Smooth muscle cell (in vitro differentiated cells): ENCODE data around the gene TOR4A. TPM values are rescaled to one million over a fixed set of nuclear protein-coding genes. Genes with fewer than 3 reads are reported as not detected.

ENCODE experiments used
- DNase-seq: peaks from one replicate; lab custom pipeline; 2025; ENCODE audit not compliant: unreplicated experiment; lab: John Stamatoyannopoulos, UW
- H2AFZ ChIP-seq: fragments of 200-600 bp; sonication (generic); 2 replicates; pipeline ENCODE4 v1.6.0; 2016; ENCODE audit warnings: antibody characterized with exemption, low read depth, mild to moderate bottlenecking
- H3F3A ChIP-seq: fragments of 200-600 bp; sonication (generic); 2 replicates; pipeline ENCODE4 v1.6.0; 2017; ENCODE audit warnings: antibody characterized with exemption, low read depth
- H3K27ac ChIP-seq: fragments of 200-600 bp; sonication (generic); 2 replicates; pipeline ENCODE4 v1.5.1; 2016; ENCODE audit warnings: low read depth, mild to moderate bottlenecking
- H3K27me3 ChIP-seq: fragments of 200-600 bp; sonication (generic); 2 replicates; pipeline ENCODE4 v1.6.1; 2016; ENCODE audit warnings: low read depth, mild to moderate bottlenecking
- H3K36me3 ChIP-seq: fragments of 200-600 bp; sonication (generic); 2 replicates; pipeline ENCODE4 v1.5.1; 2016; ENCODE audit warnings: low read depth
- H3K4me1 ChIP-seq: fragments of 200-600 bp; sonication (generic); 2 replicates; pipeline ENCODE4 v1.5.1; 2016; ENCODE audit warnings: low read depth
- H3K4me2 ChIP-seq: fragments of 200-600 bp; sonication (generic); 2 replicates; pipeline ENCODE4 v1.6.0; 2016; ENCODE audit warnings: mild to moderate bottlenecking
- H3K4me3 ChIP-seq: fragments of 200-600 bp; sonication (generic); 2 replicates; pipeline ENCODE4 v1.5.1; 2016; ENCODE audit warnings: mild to moderate bottlenecking
- H3K79me2 ChIP-seq: fragments of 200-600 bp; sonication (generic); 2 replicates; pipeline ENCODE4 v1.6.0; 2016; ENCODE audit warnings: low read depth, mild to moderate bottlenecking
- H3K9ac ChIP-seq: fragments of 200-600 bp; sonication (generic); 2 replicates; pipeline ENCODE4 v1.6.0; 2016; ENCODE audit warnings: low read depth
- H3K9me3 ChIP-seq: fragments of 200-600 bp; sonication (generic); replicated peaks from 2 replicates; pipeline ENCODE4 v1.5.1; 2016; ENCODE audit warnings: low read depth
- H4K20me1 ChIP-seq: fragments of 200-600 bp; sonication (generic); 2 replicates; pipeline ENCODE4 v1.6.0; 2016; ENCODE audit warnings: low read depth
- WGBS: methylation state at CpG from one replicate; pipeline ENCODE4 v1.1.7; 2016; ENCODE audit warnings: low lambda C conversion rate; 5-methylcytosine and 5-hydroxymethylcytosine counted together
- polyA plus RNA-seq: library from polyadenylated mRNA; unstranded; fragments of >200 nt; fragmentation: Nextera tagmentation; extraction: Ambion mirVana; gene quantifications from 2 replicates; pipeline ENCODE4 v1.2.1, GENCODE V29; 2016
- total RNA-seq: library from RNA; depleted of rRNA; stranded (reverse); fragments of >200 nt; gene quantifications from 2 replicates; pipeline ENCODE4 v1.2.3, GENCODE V29; 2014
- TF ChIP-seq, protein P1 (sequence below): fragments of 200-600 bp; sonication (generic); IDR thresholded peaks from 2 replicates; pipeline ENCODE4 v1.5.1; 2017; ENCODE audit warnings: borderline replicate concordance, mild to moderate bottlenecking, antibody characterized with exemption; ENCODE audit not compliant: insufficient read depth, poor library complexity, severe bottlenecking

TOR4A gene
- total and polyA plus RNA-seq, 2 experiments from 2014 or later: 5.5 to 6.3 TPM

GRCh38 chr9:137331929-137332328 lies 54.4 kb downstream of the TOR4A start:
- TF ChIP-seq, protein P1, sequence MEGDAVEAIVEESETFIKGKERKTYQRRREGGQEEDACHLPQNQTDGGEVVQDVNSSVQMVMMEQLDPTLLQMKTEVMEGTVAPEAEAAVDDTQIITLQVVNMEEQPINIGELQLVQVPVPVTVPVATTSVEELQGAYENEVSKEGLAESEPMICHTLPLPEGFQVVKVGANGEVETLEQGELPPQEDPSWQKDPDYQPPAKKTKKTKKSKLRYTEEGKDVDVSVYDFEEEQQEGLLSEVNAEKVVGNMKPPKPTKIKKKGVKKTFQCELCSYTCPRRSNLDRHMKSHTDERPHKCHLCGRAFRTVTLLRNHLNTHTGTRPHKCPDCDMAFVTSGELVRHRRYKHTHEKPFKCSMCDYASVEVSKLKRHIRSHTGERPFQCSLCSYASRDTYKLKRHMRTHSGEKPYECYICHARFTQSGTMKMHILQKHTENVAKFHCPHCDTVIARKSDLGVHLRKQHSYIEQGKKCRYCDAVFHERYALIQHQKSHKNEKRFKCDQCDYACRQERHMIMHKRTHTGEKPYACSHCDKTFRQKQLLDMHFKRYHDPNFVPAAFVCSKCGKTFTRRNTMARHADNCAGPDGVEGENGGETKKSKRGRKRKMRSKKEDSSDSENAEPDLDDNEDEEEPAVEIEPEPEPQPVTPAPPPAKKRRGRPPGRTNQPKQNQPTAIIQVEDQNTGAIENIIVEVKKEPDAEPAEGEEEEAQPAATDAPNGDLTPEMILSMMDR: no peak

More at GRCh38 chr9:137331929-137332328, 54.4 kb downstream of the TOR4A start:
- no peak overlapping the region for H3K9ac ChIP-seq
- no peak overlapping the region for H2AFZ ChIP-seq
- no peaks in the 10 kb centered on the region for H3K27me3 ChIP-seq
- no peaks in the 10 kb centered on the region for H3F3A ChIP-seq
- no peaks in the 10 kb centered on the region for H3K36me3 ChIP-seq
- no peaks in the 10 kb centered on the region for H3K4me1 ChIP-seq
- H3K27ac ChIP-seq: no peak overlapping the region
- no peaks in the 10 kb centered on the region for H4K20me1 ChIP-seq
- H3K4me3 ChIP-seq: no peak overlapping the region
- no peak overlapping the region for H3K4me2 ChIP-seq
- 96% methylated on average over 9 of the region's 9 CpGs for WGBS
- no peak for DNase-seq
- H3K79me2 ChIP-seq: no peaks in the 10 kb centered on the region
- H3K9me3 ChIP-seq: no peaks in the 10 kb centered on the region

Other genes with a start within 250 kb of the TOR4A start
- gene ABCA2, start 249.5 kb upstream of the TOR4A start, total RNA-seq: 15.9 and 23.0 TPM in 2 replicates
- 26.2 and 29.0 TPM in 2 replicates for gene ABCA2, start 249.5 kb upstream of the TOR4A start, polyA plus RNA-seq
- not detected in 2 replicates for gene FUT7, start 245.6 kb upstream of the TOR4A start, total RNA-seq
- gene FUT7, start 245.6 kb upstream of the TOR4A start, polyA plus RNA-seq: 0.51 TPM in 1 of 2 replicates, not detected in the other
- gene NPDC1, start 231.5 kb upstream of the TOR4A start, total RNA-seq: 5.9 and 9.9 TPM in 2 replicates
- 19.3 and 38.8 TPM in 2 replicates for gene NPDC1, start 231.5 kb upstream of the TOR4A start, polyA plus RNA-seq
- not detected in 2 replicates for gene ENTPD2, start 223.7 kb upstream of the TOR4A start, total RNA-seq
- 0.30 and 0.78 TPM in 2 replicates for gene ENTPD2, start 223.7 kb upstream of the TOR4A start, polyA plus RNA-seq
- 1.9 and 2.1 TPM in 2 replicates for gene SAPCD2, start 207.2 kb upstream of the TOR4A start, total RNA-seq
- gene SAPCD2, start 207.2 kb upstream of the TOR4A start, polyA plus RNA-seq: 3.9 and 5.0 TPM in 2 replicates
- 5.8 and 7.2 TPM in 2 replicates for gene UAP1L1, start 200.2 kb upstream of the TOR4A start, total RNA-seq
- 22.5 and 23.8 TPM in 2 replicates for gene UAP1L1, start 200.2 kb upstream of the TOR4A start, polyA plus RNA-seq
- 62.9 and 70.9 TPM in 2 replicates for gene MAN1B1, start 190.7 kb upstream of the TOR4A start, total RNA-seq
- gene MAN1B1, start 190.7 kb upstream of the TOR4A start, polyA plus RNA-seq: 97.1 and 109 TPM in 2 replicates
- 50.6 and 51.4 TPM in 2 replicates for gene DPP7, start 163.0 kb upstream of the TOR4A start, total RNA-seq
- gene DPP7, start 163.0 kb upstream of the TOR4A start, polyA plus RNA-seq: 170 and 171 TPM in 2 replicates
- gene GRIN1, start 138.6 kb upstream of the TOR4A start, total RNA-seq: not detected in 2 replicates
- 0.44 TPM in 1 of 2 replicates, not detected in the other for gene GRIN1, start 138.6 kb upstream of the TOR4A start, polyA plus RNA-seq
- gene LRRC26, start 107.7 kb upstream of the TOR4A start, total RNA-seq: not detected in 2 replicates
- not detected in 2 replicates for gene LRRC26, start 107.7 kb upstream of the TOR4A start, polyA plus RNA-seq
- gene TMEM210, start 105.7 kb upstream of the TOR4A start, total RNA-seq: not detected in 2 replicates
- gene TMEM210, start 105.7 kb upstream of the TOR4A start, polyA plus RNA-seq: not detected in 2 replicates
- gene ANAPC2, start 89.2 kb upstream of the TOR4A start, total RNA-seq: 12.6 and 16.3 TPM in 2 replicates
- 6.6 and 17.6 TPM in 2 replicates for gene ANAPC2, start 89.2 kb upstream of the TOR4A start, polyA plus RNA-seq
- 32.7 and 69.5 TPM in 2 replicates for gene SSNA1, start 89.0 kb upstream of the TOR4A start, total RNA-seq
- 84.9 and 94.1 TPM in 2 replicates for gene SSNA1, start 89.0 kb upstream of the TOR4A start, polyA plus RNA-seq
- 4.0 and 6.9 TPM in 2 replicates for gene TPRN, start 77.0 kb upstream of the TOR4A start, total RNA-seq
- gene TPRN, start 77.0 kb upstream of the TOR4A start, polyA plus RNA-seq: 15.0 and 19.0 TPM in 2 replicates
- 30.2 and 31.0 TPM in 2 replicates for gene TMEM203, start 72.1 kb upstream of the TOR4A start, total RNA-seq
- gene TMEM203, start 72.1 kb upstream of the TOR4A start, polyA plus RNA-seq: 53.0 and 55.1 TPM in 2 replicates
- gene NDOR1, start 72.0 kb upstream of the TOR4A start, total RNA-seq: 3.2 and 6.5 TPM in 2 replicates
- gene NDOR1, start 72.0 kb upstream of the TOR4A start, polyA plus RNA-seq: 7.7 and 12.5 TPM in 2 replicates
- 0.36 and 0.49 TPM in 2 replicates for gene RNF208, start 55.5 kb upstream of the TOR4A start, total RNA-seq
- 1.4 and 1.9 TPM in 2 replicates for gene RNF208, start 55.5 kb upstream of the TOR4A start, polyA plus RNA-seq
- 2.2 and 2.3 TPM in 2 replicates for gene CYSRT1, start 52.6 kb upstream of the TOR4A start, total RNA-seq
- 1.3 and 2.4 TPM in 2 replicates for gene CYSRT1, start 52.6 kb upstream of the TOR4A start, polyA plus RNA-seq
- not detected in 2 replicates for gene RNF224, start 50.2 kb upstream of the TOR4A start, total RNA-seq
- gene RNF224, start 50.2 kb upstream of the TOR4A start, polyA plus RNA-seq: not detected in 2 replicates
- not detected in 2 replicates for gene SLC34A3, start 46.8 kb upstream of the TOR4A start, total RNA-seq
- not detected in 2 replicates for gene SLC34A3, start 46.8 kb upstream of the TOR4A start, polyA plus RNA-seq
- gene TUBB4B, start 36.4 kb upstream of the TOR4A start, total RNA-seq: 154 and 164 TPM in 2 replicates
- 317 and 331 TPM in 2 replicates for gene TUBB4B, start 36.4 kb upstream of the TOR4A start, polyA plus RNA-seq
- gene STPG3, start 26.4 kb upstream of the TOR4A start, total RNA-seq: not detected in 2 replicates
- gene STPG3, start 26.4 kb upstream of the TOR4A start, polyA plus RNA-seq: not detected in 2 replicates
- gene NELFB, start 22.4 kb upstream of the TOR4A start, total RNA-seq: 23.3 and 31.8 TPM in 2 replicates
- 60.9 and 66.6 TPM in 2 replicates for gene NELFB, start 22.4 kb upstream of the TOR4A start, polyA plus RNA-seq
- 2.0 and 3.7 TPM in 2 replicates for gene NRARP, start 24.5 kb downstream of the TOR4A start, total RNA-seq
- 1.7 and 3.0 TPM in 2 replicates for gene NRARP, start 24.5 kb downstream of the TOR4A start, polyA plus RNA-seq
- 3.1 and 10.4 TPM in 2 replicates for gene EXD3, start 145.4 kb downstream of the TOR4A start, total RNA-seq
- 12.5 and 15.7 TPM in 2 replicates for gene EXD3, start 145.4 kb downstream of the TOR4A start, polyA plus RNA-seq
- 0.09 and 0.90 TPM in 2 replicates for gene NOXA1, start 145.7 kb downstream of the TOR4A start, total RNA-seq
- gene NOXA1, start 145.7 kb downstream of the TOR4A start, polyA plus RNA-seq: 0.81 and 3.8 TPM in 2 replicates
- gene ENTPD8, start 163.6 kb downstream of the TOR4A start, total RNA-seq: not detected in 2 replicates
- gene ENTPD8, start 163.6 kb downstream of the TOR4A start, polyA plus RNA-seq: not detected in 2 replicates
- gene NSMF, start 181.6 kb downstream of the TOR4A start, total RNA-seq: 25.2 and 30.9 TPM in 2 replicates
- 48.5 and 55.9 TPM in 2 replicates for gene NSMF, start 181.6 kb downstream of the TOR4A start, polyA plus RNA-seq